Thyroid gland (tissue), 4 donors: ENCODE data around the gene TGM2.
"Not testable (repeated sequence)": the region's sequence is repeated elsewhere in the genome, so short reads cannot be mapped to it uniquely, and the experiment has no call there.

Source experiments
- CTCF ChIP-seq, 6 experiments: fragments of 200-600 bp in 3 of 6; fragments of 450-650 bp in 3 of 6; sonication (generic) in 3 of 6; IDR thresholded peaks; one replicate each; pipeline ENCODE4 v1.5.1; 2016 to 2019; ENCODE audit warnings: antibody characterized with exemption in 6 of 6, mild to moderate bottlenecking in 2 of 6, inconsistent platforms in 1 of 6, moderate library complexity in 1 of 6
- POLR2A ChIP-seq, 2 donors: fragments of 450-650 bp; IDR thresholded peaks; one replicate each; pipeline ENCODE4 v1.6.1; 2017; ENCODE audit warnings: antibody characterized with exemption in 2 of 2, mild to moderate bottlenecking in 2 of 2, moderate library complexity in 1 of 2

GRCh38 chr20:38107386-38107785, 57.7 kb downstream of the TGM2 start:
- TF ChIP-seq CTCF, POLR2A (IDR thresholded peaks at IDR 0.05): not testable (repeated sequence)
